Subcutaneous abdominal adipose tissue (tissue), 5 donors: ENCODE data around the gene CAPN12.
A peak's percentile ranks its signal among the peaks of the same experiment; 100 is the strongest.

Source experiments
- H3K27ac ChIP-seq: one replicate; pipeline ENCODE4 v1.7.0; 2013; ENCODE audit warnings: low read depth, mild to moderate bottlenecking, inconsistent platforms, low read length, moderate library complexity
- H3K27me3 ChIP-seq, 5 donors: one replicate each; pipeline ENCODE4 v1.7.0; 2013; ENCODE audit warnings: low read length in 5 of 5, inconsistent platforms in 1 of 5; ENCODE audit not compliant: control insufficient read depth in 5 of 5, insufficient read depth in 4 of 5
- H3K36me3 ChIP-seq, 5 donors: one replicate each; pipeline ENCODE4 v1.7.0; 2013; ENCODE audit warnings: low read length in 5 of 5; ENCODE audit not compliant: control insufficient read depth in 5 of 5, insufficient read depth in 5 of 5
- H3K4me1 ChIP-seq, 5 donors: one replicate each; pipeline ENCODE4 v1.7.0; 2013; ENCODE audit warnings: low read length in 5 of 5, mild to moderate bottlenecking in 3 of 5, moderate library complexity in 1 of 5; ENCODE audit not compliant: control insufficient read depth in 5 of 5, insufficient read depth in 5 of 5
- H3K4me3 ChIP-seq, 5 donors: one replicate each; pipeline ENCODE4 v1.7.0; 2013; ENCODE audit warnings: low read length in 5 of 5, low read depth in 1 of 5
- H3K9ac ChIP-seq, 5 donors: one replicate each; pipeline ENCODE4 v1.7.0; 2013; ENCODE audit warnings: low read length in 5 of 5, mild to moderate bottlenecking in 4 of 5, moderate library complexity in 3 of 5
- H3K9me3 ChIP-seq, 5 donors: one replicate each; pipeline ENCODE4 v1.7.0; 2013; ENCODE audit warnings: low read length in 5 of 5; ENCODE audit not compliant: control insufficient read depth in 5 of 5
- donor health status: healthy.
- donor health status: healthy.
- donor health status: healthy.
- donor health status: healthy.
- donor health status: healthy.

The CAPN12 gene

DNA sequence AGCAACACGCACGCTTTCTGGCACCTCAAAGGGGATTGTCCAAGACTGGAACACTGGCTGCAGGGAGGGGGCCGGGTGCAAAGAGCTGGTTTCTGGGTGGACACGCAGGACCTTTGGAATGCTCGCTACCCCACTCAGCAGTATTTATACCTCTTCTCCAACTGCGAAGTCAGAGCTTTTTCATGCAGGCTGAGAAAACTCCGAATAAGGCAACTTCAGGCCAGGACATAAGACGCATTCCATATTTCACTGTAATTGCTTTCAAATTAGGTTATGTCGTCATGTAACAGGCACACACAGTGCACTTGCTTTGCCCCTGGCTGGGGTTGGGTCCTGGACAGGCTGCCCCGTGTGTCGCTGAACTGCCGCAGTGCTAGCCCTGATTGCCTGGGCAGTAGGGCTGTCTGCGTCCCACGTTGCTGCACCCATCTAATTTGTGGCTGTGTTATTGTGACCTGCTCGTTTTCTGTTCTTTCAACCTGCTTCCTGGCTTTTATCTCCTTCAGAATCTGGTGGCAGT is 52.3 kb downstream of the CAPN12 start:
- H3K27me3 ChIP-seq, result no peaks in the 10 kb centered on the region
- H3K4me3 ChIP-seq, result peak overlapping the region in 1 of 5 donors; percentile 5
- H3K4me1 ChIP-seq, result peaks cover 18 to 76% (median 72%) of the 10 kb centered on the region in 5 donors
- H3K36me3 ChIP-seq, result peaks cover 0 to 12% (median 6%) of the 10 kb centered on the region in 5 donors
- peak overlapping the region; percentile 77 for H3K27ac ChIP-seq
- H3K9ac ChIP-seq, result no peak overlapping the region
- no peaks in the 10 kb centered on the region for H3K9me3 ChIP-seq

DNA sequence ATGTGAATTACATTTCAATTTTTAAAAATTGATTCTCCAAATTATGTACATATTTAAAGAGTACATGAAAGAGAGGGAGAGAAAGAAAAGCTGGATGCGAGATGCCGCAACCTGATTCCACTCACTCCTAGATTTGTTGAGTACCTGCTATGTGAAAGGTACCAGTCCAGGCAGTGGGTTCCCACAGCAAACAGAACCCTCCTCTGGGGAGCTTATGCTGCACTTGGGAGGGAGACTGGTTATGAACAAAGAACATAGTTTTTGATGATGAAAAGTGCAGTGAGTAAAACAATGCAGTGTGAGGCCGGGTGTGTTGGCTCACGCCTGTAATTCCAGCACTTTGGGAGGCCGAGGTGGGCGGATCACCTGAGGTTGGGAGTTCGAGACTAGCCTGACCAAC is 53.4 kb downstream of the CAPN12 start:
- Histone ChIP-seq H3K9me3 (no peaks in the 10 kb centered on the region), H3K27ac (no peak overlapping the region), H3K9ac (no peak overlapping the region)

DNA sequence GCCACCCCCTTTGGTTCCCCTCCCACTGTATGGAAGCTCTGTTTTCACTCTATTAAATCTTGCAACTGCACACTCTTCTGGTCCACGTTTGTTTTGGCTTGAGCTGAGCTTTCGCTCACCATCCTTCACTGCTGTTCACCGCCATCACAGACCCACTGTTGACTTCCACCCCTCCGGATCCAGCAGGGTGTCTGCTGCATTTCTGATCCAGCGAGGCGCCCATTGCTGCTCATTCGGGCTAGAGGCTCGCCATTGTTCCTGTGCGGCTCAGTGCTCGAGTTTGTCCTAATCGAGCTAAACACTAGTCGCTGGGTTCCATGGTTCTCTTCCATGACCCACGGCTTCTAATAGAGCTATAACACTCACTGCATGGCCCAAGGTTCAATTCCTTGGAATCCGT is 54.1 kb downstream of the CAPN12 start:
- Histone ChIP-seq H3K9ac (no peak overlapping the region), H3K4me3 (no peak overlapping the region), H3K36me3 (peaks cover 0 to 11% (median 0%) of the 10 kb centered on the region in 5 donors), H3K4me1 (peaks cover 19 to 75% (median 72%) of the 10 kb centered on the region in 5 donors), H3K27ac (no peak overlapping the region), H3K9me3 (no peaks in the 10 kb centered on the region), H3K27me3 (no peaks in the 10 kb centered on the region)

More for the DNA sequence above, 53.4 kb downstream of the CAPN12 start:
- Histone ChIP-seq H3K36me3 (peaks cover 0 to 11% (median 3%) of the 10 kb centered on the region in 5 donors), H3K4me1 (peaks cover 13 to 75% (median 72%) of the 10 kb centered on the region in 5 donors), H3K4me3 (no peak overlapping the region), H3K27me3 (no peaks in the 10 kb centered on the region)

DNA sequence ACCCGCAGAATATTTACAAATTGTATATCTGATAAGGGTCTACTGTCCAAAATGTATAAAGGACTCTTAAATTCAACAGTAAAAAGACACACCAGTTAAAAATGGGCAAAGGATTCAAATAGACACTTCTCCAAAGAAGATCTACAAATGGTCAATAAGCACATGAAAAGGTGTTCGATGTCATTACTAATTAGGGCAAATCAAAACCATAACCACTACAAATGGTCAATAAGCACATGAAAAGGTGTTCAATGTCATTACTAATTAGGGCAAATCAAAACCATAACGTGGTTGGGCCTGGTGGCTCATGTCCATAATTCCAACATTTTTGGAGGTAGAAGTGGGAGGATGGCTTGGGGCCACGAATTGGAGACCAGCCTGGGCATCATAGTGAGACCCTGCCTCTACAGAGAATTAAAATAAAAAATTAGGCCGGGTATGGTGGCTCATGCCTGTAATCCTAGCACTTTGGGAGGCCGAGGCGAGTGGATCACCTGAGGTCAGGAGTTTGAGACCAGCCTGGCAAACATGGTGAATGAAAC is 56.4 kb downstream of the CAPN12 start:
- Histone ChIP-seq H3K27me3 (no peaks in the 10 kb centered on the region), H3K9me3 (no peaks in the 10 kb centered on the region), H3K27ac (peak overlapping the region; percentile 90), H3K4me3 (no peak overlapping the region), H3K4me1 (peaks cover 19 to 77% (median 73%) of the 10 kb centered on the region in 5 donors), H3K36me3 (peaks cover 0 to 8% (median 0%) of the 10 kb centered on the region in 5 donors), H3K9ac (no peak overlapping the region)

DNA sequence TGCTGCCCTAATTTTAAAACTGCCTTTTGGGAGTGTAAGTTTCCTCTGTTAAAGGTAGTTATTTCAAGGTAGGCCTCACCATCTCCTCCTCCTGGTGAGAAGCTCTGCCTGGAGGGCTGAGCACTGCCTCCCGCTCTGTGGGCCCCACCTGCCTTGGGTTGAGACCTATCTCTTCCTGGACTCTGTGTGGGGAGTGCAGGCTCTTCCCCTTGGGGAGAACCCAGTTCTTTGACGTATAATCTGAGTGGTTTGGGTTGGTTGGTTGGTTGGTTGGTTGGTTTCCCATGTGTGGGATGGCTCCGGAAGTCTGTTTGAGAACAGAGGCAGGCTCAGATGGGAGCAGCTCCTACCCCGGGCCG is 57.8 kb downstream of the CAPN12 start:
- Histone ChIP-seq H3K4me1 (peaks cover 16 to 69% (median 64%) of the 10 kb centered on the region in 5 donors), H3K4me3 (no peak overlapping the region), H3K27ac (peak overlapping the region; percentile 90), H3K27me3 (no peaks in the 10 kb centered on the region), H3K9me3 (no peaks in the 10 kb centered on the region), H3K9ac (peak overlapping the region; percentile 54 to 73 (median 60)), H3K36me3 (peaks cover 0 to 3% (median 0%) of the 10 kb centered on the region in 5 donors)

DNA sequence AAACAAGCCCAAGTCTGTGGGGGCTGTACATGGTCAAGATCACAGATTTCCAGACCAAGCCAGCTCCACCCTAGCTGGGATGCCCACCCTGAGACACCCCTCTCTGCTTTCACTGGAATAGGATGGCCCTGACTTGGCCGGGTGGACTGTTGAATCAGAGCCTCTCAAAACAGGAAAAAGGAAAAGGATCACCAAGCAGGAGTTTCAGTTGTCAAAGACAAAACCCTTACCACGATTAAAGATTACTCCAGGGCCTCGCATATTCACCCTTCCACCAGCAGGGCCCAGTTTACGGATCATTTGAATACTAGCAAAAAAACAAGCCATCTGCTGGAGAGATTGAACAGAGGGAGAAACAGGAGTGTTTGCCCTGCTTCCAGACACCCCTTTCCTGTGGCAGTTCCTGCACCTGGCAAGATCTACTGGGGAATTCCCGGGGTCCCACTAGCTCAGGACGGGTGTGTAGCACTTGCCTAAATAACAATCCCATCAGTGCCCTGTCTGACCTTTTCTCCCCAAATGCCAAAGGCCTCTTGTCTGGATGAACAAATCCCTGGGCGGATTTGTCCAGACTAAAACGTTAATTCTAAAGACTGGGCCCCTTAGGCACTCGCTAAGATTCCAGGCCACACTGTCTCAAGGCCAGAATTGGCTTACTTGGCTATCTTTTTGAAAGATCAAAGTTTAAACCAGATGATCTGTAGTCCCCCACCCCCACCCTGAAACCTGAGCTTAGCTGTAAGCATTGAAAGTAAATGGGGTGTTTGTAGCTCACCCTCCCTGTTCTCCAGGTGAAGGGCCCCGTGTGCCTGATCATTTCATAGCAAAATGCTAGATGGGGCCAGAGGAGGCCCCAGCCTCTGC is 58.4 kb downstream of the CAPN12 start:
- no peaks in the 10 kb centered on the region for H3K27me3 ChIP-seq
- peak overlapping the region in 1 of 5 donors; percentile 11 for H3K4me3 ChIP-seq
- H3K9me3 ChIP-seq, result no peaks in the 10 kb centered on the region
- H3K4me1 ChIP-seq, result peaks cover 16 to 68% (median 64%) of the 10 kb centered on the region in 5 donors
- H3K27ac ChIP-seq, result peak overlapping the region; percentile 90
- H3K36me3 ChIP-seq, result peaks cover 0 to 3% (median 0%) of the 10 kb centered on the region in 5 donors
- peak overlapping the region; percentile 54 to 73 (median 60) for H3K9ac ChIP-seq

DNA sequence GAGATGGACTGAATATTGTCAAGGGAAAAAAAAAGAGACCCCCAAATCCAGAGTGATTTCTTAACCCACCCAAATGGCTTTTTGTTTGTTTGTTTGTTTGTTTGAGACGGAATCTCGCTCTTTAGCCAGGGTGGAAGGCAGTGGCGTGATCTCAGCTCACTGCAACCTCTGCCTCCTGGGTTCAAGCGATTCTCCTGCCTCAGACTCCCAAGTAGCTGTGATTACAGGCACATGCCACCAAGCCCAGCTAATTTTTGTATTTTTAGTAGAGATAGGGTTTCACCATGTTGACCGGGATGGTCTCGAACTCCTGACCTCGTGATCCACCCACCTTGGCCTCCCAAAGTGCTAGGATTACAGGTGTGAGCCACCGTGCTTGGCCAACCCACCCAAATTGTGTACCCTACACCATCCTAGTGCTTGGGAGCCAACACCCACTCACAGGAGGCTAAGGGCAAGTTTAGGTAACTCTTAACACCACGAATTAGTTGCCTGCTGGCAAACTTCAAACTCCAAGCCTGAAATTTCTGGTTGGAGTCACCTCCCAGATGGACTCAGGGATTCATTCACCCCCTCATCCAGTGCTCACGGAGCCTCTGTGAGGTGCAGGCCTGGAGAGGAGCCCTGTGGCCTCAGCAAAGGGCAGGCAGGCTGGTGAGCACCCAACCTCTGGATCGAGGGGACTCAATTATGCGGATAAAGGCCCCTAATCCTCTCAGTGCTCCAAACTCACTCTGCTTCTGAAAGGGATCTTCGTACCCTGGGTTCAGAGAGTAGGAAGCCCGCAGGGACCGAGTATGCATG is 59.2 kb downstream of the CAPN12 start:
- H3K4me1 ChIP-seq, result peaks cover 16 to 74% (median 64%) of the 10 kb centered on the region in 5 donors

DNA sequence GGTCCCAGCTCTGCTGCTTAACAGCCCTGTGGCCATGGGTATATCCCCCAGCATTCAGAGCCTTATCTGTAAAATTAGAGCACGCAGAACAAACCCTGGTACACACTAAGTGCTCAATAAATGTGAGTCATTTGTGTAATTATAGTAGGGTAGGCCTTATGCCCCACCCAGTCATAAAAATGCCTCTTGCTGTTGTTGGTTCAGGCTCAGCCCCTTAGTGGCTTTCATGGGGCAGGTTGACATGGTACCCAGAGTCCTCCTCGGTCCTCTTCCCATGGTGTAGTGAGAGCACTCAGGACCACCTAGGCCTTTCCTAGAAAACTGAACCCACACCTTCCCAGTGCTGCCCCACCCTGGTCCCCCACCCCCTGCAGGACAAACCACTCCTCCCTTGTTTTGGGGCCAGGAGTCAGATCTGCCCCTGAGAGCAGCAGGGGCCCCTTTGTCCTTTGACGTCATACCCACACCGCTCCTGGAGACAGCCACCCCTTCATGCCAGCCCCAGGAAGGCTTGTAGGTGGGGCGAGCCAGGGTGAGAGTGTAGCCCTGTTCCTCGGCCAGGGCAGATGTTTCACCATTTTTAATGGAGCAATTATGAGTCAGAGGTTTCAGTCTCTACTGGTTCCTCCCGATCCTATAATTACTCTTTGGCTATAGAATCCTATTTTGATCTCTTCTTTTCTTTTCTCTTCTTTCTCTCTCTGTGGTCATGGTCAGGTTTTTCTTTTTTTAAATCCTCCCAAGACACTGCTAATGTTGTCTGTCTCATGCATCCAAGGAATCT is 60.0 kb downstream of the CAPN12 start:
- Histone ChIP-seq H3K27ac (peak overlapping the region; percentile 90), H3K4me3 (no peak overlapping the region), H3K27me3 (no peaks in the 10 kb centered on the region), H3K9ac (peak overlapping the region in 4 of 5 donors; percentile 20 to 54 (median 38)), H3K4me1 (peaks cover 16 to 81% (median 64%) of the 10 kb centered on the region in 5 donors), H3K36me3 (peaks cover 0 to under 1% (median under 1%) of the 10 kb centered on the region in 5 donors), H3K9me3 (no peaks in the 10 kb centered on the region)

More for the DNA sequence above, 59.2 kb downstream of the CAPN12 start:
- H3K36me3 ChIP-seq, result no peaks in the 10 kb centered on the region
- H3K4me3 ChIP-seq, result no peak overlapping the region
- no peaks in the 10 kb centered on the region for H3K9me3 ChIP-seq
- peak overlapping the region; percentile 17 to 73 (median 48) for H3K9ac ChIP-seq
- H3K27ac ChIP-seq, result peak overlapping the region; percentile 90
- H3K27me3 ChIP-seq, result no peaks in the 10 kb centered on the region
